ENCODE measurements around the gene TPSD1.
"Not testable (repeated sequence)": the region's sequence is repeated elsewhere in the genome, so short reads cannot be mapped to it uniquely, and the experiment has no call there.

The TPSD1 gene

GRCh38 chr16:1243907-1244850 is 11.7 kb upstream of the TPSD1 start:
- not testable (repeated sequence) for DNase-seq

- DNase-seq, result no peak
These were observed 11.0 kb upstream of the TPSD1 start for GRCh38 chr16:1244881-1245280.

GRCh38 chr16:1245452-1246020 is 10.3 kb upstream of the TPSD1 start:
- no peak for DNase-seq

- DNase-seq, result not testable (repeated sequence)
These were observed 7.8 kb upstream of the TPSD1 start for GRCh38 chr16:1247903-1248537.

DNA sequence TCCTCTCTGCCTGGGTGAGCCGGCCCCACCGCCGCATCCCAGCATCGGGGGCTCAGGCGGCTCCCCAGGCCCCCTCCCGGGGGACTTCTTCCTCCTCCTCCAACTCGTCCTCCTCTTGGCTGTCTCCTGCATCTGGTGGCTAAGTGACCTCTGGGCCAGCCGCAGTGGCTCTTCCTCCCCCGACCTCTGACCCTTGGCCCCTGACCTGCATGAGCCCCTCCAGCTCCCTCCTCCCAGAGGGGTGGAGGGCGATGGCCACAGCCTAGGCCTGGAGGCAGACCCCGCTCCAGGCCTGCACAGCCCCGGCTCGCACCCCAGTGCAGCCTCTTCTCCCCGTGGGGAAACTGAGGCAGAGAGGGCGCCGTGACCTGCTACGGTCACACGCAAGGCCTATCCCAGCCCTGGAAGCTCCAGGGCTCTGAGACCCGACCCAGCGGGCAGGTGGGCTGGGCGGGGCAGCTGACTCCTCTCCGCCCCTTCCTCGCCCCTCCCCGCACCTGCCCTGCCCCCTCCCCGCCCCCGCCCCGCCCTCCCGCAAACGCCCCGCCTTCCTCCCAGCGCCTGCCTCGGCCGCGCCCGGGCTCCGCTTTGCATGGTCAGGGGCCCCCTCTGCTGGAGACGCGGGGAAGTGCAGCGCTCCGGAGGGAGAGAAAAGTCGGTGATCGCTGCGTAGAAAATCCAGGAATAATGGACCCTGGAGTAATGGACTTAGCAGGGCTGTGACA is 6.7 kb upstream of the TPSD1 start:
- not testable (repeated sequence) for DNase-seq

GRCh38 chr16:1253701-1254364 is 2.0 kb upstream of the TPSD1 start:
- not testable (repeated sequence) for DNase-seq

GRCh38 chr16:1254821-1255220 is 1.0 kb upstream of the TPSD1 start:
- DNase-seq, result not testable (repeated sequence)

DNA sequence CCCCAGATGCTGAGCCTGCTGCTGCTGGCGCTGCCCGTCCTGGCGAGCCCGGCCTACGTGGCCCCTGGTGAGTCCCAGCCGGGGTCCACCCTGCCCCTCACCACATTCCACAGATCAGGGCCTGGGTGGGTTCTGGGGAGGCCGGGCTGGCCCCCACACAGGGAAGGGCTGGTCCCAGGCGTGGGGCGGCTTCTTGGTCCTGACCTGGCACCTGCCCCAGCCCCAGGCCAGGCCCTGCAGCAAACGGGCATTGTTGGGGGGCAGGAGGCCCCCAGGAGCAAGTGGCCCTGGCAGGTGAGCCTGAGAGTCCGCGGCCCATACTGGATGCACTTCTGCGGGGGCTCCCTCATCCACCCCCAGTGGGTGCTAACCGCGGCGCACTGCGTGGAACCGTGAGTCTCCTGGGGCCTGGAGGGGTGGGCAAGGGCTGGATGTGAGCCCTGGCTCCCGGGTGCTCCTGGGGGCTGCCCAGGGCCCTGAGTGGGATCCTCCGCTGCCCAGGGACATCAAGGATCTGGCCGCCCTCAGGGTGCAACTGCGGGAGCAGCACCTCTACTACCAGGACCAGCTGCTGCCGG is 516 bp downstream of the TPSD1 start:
- DNase-seq, result not testable (repeated sequence)

- no peak for DNase-seq
These were observed 1.0 kb downstream of the TPSD1 start for GRCh38 chr16:1256874-1257322.

GRCh38 chr16:1257561-1258224 is 1.8 kb downstream of the TPSD1 start:
- DNase-seq, result no peak

DNA sequence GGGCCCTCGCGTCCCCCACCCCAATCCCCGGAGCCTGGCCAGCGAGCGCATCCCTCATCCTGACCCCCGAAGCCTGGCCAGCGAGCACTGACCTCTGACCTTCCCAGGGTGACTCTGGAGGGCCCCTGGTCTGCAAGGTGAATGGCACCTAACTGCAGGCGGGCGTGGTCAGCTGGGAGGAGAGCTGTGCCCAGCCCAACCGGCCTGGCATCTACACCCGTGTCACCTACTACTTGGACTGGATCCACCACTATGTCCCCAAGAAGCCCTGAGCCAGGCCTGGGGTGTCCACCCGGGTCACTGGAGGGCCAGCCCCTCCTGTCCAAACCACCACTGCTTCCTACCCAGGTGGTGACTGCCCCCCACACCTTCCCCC is 2.3 kb downstream of the TPSD1 start:
- no peak for DNase-seq

GRCh38 chr16:1258906-1259759 is 3.3 kb downstream of the TPSD1 start:
- DNase-seq, result no peak

DNA sequence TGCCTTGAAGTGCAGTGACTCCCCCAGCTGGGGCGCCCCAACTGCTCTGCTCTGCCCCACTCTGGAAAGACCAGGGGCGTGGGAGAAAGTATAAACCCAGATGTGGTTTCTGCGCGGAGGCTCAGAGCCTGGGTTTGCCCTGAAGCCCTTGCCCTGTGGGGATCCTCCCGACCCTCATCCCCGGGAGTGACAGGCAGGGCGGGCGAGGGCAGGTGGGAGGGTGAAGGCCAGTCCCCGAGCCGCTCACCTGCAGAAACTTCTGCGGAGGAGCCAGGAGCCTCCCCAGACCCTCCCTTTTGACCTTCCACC is 3.8 kb downstream of the TPSD1 start:
- no peak for DNase-seq

DNA sequence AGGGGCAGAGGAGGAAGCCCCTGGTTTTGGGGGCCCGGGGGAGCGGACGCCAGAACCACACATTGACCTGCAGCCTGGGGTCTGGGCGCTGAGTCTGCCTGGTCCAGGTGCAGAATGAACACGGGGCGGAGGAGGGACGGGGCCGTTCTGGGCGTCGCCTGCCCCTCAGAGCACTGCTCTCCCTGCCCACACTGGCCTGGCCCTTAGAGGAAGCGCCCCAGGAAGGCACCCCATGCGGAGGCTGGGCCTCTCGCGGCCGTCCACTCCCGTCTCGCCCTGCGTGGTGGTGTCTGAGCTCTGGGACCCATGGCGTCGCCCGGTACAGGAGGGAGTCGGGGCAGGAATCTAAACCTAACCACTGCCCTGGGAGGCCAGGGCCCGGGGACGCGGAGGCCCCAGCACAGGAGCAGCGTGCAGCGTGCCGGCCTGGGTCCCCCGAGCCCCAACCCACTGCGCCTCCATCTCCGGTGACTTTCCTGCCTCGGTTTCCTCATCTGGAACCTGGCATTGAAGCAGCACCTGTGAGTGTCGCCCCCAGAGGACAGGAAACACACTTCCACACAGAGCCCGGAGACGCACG is 4.3 kb downstream of the TPSD1 start:
- DNase-seq, result no peak

DNA sequence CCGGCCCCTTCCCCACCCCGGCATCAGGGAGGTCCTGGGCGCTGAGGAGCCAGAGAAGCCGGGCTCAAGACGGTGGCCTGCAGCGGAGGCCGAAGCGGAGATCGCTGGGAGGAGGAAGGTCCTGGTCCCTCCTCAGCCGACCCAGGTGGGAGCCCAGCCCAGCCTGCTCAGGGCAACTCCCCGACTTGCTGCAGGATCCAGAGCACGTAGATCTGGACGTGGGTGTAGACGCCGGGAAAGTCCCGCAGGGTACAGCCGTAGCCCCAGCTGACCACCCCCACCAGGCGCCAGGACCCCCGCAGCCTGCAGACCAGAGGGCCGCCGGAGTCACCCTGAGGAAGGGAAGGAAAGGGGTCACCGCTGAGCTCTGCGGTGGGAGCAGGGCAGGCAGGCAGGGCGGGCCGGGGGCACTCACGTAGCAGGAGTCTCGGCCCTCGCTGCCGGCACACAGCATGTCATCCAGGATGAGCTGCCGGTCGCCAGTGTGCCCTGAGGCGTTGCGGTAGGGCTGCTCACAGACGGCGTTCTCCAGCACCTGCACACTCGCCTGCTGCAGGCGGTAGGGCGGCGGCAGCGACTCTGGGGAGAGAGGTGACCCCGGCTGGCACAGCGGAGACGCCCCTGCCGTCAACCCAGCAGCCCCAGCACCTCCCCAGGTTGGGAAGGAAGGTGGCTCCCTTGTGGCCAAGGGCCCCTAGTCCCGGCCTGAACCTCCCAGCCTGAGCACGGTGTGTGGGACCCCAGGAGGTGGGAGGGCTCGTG is 5.4 kb downstream of the TPSD1 start:
- DNase-seq, result no peak

DNA sequence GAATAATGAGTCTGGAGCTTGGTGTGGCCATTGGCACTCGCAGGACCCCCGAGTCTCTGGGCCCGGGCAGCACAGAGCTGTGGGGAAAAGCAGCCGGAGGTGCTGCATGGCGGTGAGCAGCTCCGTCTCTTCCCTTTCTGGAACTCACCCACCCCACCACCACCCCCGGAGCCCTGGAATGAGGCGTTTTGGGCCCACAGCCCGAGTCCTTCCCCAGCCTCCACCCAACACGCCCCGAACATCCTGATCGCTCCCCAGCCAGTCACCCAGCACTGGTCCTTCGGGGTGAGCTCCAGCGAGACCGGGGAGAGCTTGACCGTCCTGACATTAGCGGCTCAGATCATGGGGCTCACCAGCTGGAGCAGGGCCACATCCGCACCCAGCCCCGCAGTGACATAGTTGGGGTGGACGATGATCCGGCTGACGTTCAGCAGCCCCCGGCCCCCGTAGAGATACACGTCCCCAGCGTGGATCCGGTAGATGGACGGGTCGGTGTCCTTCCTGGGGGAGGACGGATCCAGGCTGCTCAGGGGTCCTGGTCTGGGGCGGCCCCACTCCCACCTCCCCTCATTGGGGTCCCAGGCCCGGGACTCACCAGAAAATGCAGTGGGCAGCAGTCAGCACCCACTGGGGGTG is 6.5 kb downstream of the TPSD1 start:
- no peak for DNase-seq

DNA sequence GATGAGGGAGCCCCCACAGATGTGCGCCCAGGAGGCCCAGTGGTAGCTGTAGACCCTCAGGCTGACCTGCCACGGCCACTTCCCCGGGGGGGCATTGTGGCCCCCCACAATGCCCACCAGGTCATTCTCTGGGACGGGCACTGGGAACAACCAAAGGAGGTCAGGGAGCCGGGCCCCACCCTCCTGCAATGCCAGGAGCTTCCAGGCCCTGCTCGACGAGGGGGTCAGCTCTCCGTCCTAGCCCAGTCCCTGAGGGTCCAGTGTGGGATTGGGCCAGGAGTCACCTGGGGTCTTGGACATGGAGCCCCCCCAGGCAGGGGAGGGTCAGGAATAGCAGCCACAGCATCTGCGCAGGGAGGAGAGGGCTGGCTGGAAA is 7.0 kb downstream of the TPSD1 start:
- DNase-seq, result no peak

- no peak for DNase-seq
These were observed 7.9 kb downstream of the TPSD1 start for GRCh38 chr16:1263591-1264344.
